ENCODE data around the gene HEPHL1. TPM values are rescaled to one million over a fixed set of nuclear protein-coding genes. Genes with fewer than 3 reads are reported as not detected.

HEPHL1 gene
- total RNA-seq, 2 experiments from 2014 or later, result not detected

DNA sequence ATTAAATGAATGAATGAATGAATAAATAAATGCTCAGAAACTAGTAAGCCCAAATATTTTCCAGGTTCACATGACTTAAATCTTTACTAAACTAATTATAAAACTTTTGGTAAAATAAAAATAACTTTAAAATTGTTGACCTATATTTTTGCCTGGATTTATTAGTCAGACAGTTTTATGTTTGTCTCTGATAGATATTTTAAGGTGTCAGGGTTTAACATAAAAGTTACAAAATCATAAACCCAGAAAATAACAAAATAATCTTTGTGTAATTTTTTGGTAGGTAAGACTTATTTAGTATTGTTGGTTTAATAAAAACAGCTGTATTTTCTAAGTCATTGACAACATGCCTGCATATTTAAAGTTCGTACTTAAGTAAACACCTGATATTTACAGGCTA, 27.4 kb upstream of the HEPHL1 start:
- Mint-ChIP-seq H3K4me3 (no peak overlapping the region), H3K27ac (no peak overlapping the region), H3K36me3 (ENCODE audit: low read depth) (no peaks in the 10 kb centered on the region), H3K27me3 (ENCODE audit: low read depth) (peaks cover 5% of the 10 kb centered on the region), H3K9me3 (peaks cover 18% of the 10 kb centered on the region), H3K4me1 (ENCODE audit: low read depth) (no peaks in the 10 kb centered on the region)
- CTCF ChIA-PET, result no interaction called here
- intact Hi-C loops (cut with micrococcal nuclease), result no loop called here
- no peak for DNase-seq

DNA sequence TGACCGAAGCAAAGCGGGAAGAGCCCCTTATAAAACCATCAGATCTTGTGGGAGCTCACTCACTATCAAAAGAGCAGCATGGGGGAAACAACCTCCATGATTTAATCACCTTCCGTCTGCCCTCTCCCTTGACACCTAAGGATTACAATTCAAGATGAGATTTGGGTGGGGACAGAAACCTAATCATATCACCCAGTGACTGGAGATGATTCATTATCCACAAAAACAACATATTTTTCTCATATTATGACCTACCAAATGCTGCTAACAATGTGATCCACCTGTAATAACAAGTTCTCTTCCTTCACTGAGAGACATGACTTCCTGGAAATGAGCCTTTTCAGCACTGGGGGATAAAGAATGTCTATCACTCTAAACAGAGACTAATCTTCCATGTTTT, 23.4 kb upstream of the HEPHL1 start:
- intact Hi-C loops (cut with micrococcal nuclease), result no loop called here
- CTCF ChIA-PET, result no interaction called here
- H3K27ac Mint-ChIP-seq, result no peak overlapping the region

DNA sequence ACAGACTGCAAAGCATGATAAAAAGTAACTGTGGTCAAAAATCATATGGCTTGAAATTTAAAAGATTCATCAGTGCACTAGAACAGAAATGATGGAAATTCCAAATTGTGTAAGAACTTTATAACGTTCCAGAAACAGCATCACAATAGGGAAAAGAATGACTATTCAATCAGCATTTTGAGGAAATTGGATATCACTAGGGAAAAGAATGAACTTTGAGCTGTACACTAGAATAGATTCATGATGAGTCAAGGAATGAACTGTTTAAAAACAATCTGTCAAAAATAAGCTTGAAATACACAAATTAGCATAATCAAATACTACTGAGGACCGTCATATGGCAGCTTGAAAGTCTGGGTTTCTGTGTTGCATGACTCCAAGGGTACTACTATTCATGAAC, 20.5 kb upstream of the HEPHL1 start:
- Mint-ChIP-seq H3K27me3 (ENCODE audit: low read depth) (peaks cover 3% of the 10 kb centered on the region), H3K27ac (no peak overlapping the region), H3K4me1 (ENCODE audit: low read depth) (no peaks in the 10 kb centered on the region), H3K4me3 (no peak overlapping the region), H3K36me3 (ENCODE audit: low read depth) (no peaks in the 10 kb centered on the region), H3K9me3 (peaks cover 6% of the 10 kb centered on the region)
- CTCF ChIA-PET, result no interaction called here
- intact Hi-C loops (cut with micrococcal nuclease), result no loop called here
- DNase-seq, result no peak

More for the DNA sequence above, 23.4 kb upstream of the HEPHL1 start:
- DNase-seq, result no peak
- no peak overlapping the region for H3K4me3 Mint-ChIP-seq
- no peaks in the 10 kb centered on the region for H3K4me1 Mint-ChIP-seq (ENCODE audit: low read depth)
- peaks cover 13% of the 10 kb centered on the region for H3K9me3 Mint-ChIP-seq
- H3K27me3 Mint-ChIP-seq (ENCODE audit: low read depth), result peaks cover 3% of the 10 kb centered on the region
- H3K36me3 Mint-ChIP-seq (ENCODE audit: low read depth), result no peaks in the 10 kb centered on the region

DNA sequence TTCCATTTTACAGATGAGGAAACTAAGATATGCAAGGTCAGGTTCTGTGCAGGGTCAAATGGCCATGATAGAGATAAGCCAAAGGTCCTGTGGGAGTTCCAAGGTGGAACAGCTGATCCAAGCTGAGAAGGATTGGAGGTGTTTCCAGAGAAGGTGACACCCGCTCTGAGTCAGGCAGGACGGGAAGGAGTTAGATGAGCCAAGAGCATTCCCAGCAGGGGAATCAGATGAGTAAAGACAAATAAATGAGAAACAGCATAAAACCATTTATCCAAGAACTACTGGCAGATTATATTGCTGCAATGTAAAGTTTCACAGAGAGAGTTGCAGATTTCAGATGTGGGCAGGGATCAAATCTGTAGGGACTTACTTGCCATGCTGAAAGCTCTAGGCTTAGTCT, 18.9 kb upstream of the HEPHL1 start:
- no peak for DNase-seq
- no peaks in the 10 kb centered on the region for H3K4me1 Mint-ChIP-seq (ENCODE audit: low read depth)
- intact Hi-C loops (cut with micrococcal nuclease), result no loop called here
- H3K9me3 Mint-ChIP-seq, result peaks cover 5% of the 10 kb centered on the region
- CTCF ChIA-PET, result no interaction called here
- no peak overlapping the region for H3K27ac Mint-ChIP-seq
- peaks cover 5% of the 10 kb centered on the region for H3K27me3 Mint-ChIP-seq (ENCODE audit: low read depth)
- H3K4me3 Mint-ChIP-seq, result no peak overlapping the region
- H3K36me3 Mint-ChIP-seq (ENCODE audit: low read depth), result no peaks in the 10 kb centered on the region

DNA sequence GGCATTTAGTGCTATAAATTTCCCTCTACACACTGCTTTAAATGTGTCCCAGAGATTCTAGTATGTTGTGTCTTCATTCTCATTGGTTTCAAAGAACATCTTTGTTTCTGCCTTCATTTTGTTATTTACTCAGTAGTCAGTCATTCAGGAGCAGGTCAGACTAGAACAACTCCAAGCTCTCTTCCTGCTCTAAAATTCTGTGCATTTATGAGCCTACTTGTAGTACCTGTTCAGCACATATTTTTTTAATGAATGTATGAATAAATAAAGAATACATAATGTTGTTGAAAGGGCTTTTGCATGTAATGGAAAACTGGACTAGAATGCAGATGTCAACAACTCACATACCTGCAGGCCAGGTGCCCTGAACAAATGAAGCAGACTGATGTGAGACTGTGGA, 13.7 kb upstream of the HEPHL1 start:
- intact Hi-C loops (cut with micrococcal nuclease), result no loop called here
- Mint-ChIP-seq H3K4me3 (no peak overlapping the region), H3K27me3 (ENCODE audit: low read depth) (peaks cover 15% of the 10 kb centered on the region), H3K36me3 (ENCODE audit: low read depth) (no peaks in the 10 kb centered on the region), H3K27ac (no peak overlapping the region), H3K9me3 (peaks cover 3% of the 10 kb centered on the region), H3K4me1 (ENCODE audit: low read depth) (no peaks in the 10 kb centered on the region)
- DNase-seq, result no peak
- CTCF ChIA-PET, result no interaction called here

DNA sequence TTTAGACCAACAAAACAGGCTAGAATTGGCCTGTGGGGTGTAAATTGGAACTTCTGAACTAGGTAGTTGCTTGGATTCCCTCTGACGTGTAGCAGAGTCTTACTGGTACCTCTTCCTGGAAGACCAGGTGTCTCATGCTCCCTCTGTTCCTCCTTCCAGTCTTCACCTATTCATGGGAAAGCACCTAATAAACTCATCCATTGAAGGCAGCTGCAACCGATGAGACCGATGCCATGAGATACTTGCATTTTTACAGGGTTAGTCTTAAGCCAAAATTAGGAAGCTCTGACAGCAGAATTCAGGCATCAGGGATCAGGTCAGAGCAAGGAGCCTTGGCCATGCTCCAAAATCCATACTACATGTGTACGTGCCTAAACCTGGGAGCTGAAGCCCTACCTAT, 13.2 kb upstream of the HEPHL1 start:
- CTCF ChIA-PET, result no interaction called here
- H3K4me3 Mint-ChIP-seq, result no peak overlapping the region
- H3K9me3 Mint-ChIP-seq, result peaks cover 3% of the 10 kb centered on the region
- H3K36me3 Mint-ChIP-seq (ENCODE audit: low read depth), result no peaks in the 10 kb centered on the region
- H3K4me1 Mint-ChIP-seq (ENCODE audit: low read depth), result no peaks in the 10 kb centered on the region
- peaks cover 15% of the 10 kb centered on the region for H3K27me3 Mint-ChIP-seq (ENCODE audit: low read depth)
- no peak for DNase-seq
- intact Hi-C loops (cut with micrococcal nuclease), result no loop called here
- H3K27ac Mint-ChIP-seq, result no peak overlapping the region

DNA sequence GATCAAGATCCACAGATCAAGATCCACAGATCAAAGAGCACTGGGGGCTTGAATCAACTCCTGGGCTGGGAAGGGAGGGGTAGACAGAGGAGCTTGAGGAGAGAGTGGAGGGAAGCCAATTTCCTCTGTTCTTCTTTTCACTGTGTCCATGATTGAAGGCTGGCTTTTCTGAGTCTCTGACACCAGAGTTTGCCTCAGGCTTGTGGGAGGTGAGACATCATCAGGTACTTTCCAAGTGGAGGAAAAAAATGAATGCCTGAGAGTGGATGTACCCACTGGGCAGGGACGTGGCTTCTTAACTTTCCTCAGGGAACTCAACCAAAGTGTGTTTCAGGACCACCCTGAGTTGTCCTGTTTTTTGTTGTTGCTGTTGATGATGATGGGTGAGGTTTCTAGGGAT, 11.0 kb upstream of the HEPHL1 start:
- DNase-seq, result no peak
- Mint-ChIP-seq H3K9me3 (peaks cover 2% of the 10 kb centered on the region), H3K36me3 (ENCODE audit: low read depth) (no peaks in the 10 kb centered on the region), H3K4me1 (ENCODE audit: low read depth) (no peaks in the 10 kb centered on the region), H3K27me3 (ENCODE audit: low read depth) (peaks cover 15% of the 10 kb centered on the region), H3K4me3 (no peak overlapping the region), H3K27ac (no peak overlapping the region)
- intact Hi-C loops (cut with micrococcal nuclease), result no loop called here
- CTCF ChIA-PET, result no interaction called here

DNA sequence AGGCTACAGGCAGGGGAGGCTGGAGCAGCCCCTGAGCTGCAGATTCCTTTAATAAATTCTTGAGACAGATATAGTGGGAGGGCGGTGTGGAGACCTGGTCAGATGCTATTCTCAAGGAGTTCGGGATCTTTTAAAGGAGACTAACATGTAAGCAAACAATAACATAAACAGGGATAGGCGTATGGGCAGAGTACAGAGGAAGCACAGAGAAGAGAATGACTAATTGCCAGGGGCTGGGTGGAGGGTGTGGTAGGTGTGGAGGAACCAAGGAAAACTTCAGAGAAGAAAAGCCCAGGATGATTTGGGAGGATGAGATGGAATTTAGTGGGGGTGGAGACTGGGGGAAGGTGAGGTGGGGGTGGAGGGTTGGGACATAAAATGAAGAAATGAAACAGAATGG, 9.7 kb upstream of the HEPHL1 start:
- H3K9me3 Mint-ChIP-seq, result peaks cover 2% of the 10 kb centered on the region
- intact Hi-C loops (cut with micrococcal nuclease), result no loop called here
- no peak overlapping the region for H3K27ac Mint-ChIP-seq
- H3K4me1 Mint-ChIP-seq (ENCODE audit: low read depth), result no peaks in the 10 kb centered on the region
- peaks cover 14% of the 10 kb centered on the region for H3K27me3 Mint-ChIP-seq (ENCODE audit: low read depth)
- H3K36me3 Mint-ChIP-seq (ENCODE audit: low read depth), result no peaks in the 10 kb centered on the region
- CTCF ChIA-PET, result no interaction called here
- DNase-seq, result no peak
- no peak overlapping the region for H3K4me3 Mint-ChIP-seq

DNA sequence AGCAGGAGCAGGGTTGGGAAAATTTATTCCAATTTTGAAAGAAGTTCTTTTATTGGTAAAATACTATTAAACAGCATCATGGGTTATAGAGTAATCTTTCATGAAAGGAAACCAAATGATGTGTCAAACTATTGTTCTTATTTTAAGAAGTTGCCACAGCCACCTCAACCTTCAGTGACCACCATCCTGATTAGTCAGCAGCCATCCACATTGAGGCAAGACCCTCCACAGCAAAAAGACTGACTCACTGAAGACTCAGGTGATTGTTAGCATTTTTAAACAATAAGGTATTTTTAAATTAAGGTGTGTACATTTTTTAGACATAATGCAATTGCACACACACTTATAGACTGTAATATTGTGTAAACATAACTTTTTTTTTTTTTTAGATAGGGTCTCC, 3.7 kb upstream of the HEPHL1 start:
- intact Hi-C loops (cut with micrococcal nuclease), result no loop called here
- H3K27ac Mint-ChIP-seq, result no peak overlapping the region
- peaks cover 2% of the 10 kb centered on the region for H3K9me3 Mint-ChIP-seq
- no peaks in the 10 kb centered on the region for H3K36me3 Mint-ChIP-seq (ENCODE audit: low read depth)
- CTCF ChIA-PET, result no interaction called here
- no peaks in the 10 kb centered on the region for H3K4me1 Mint-ChIP-seq (ENCODE audit: low read depth)
- H3K4me3 Mint-ChIP-seq, result no peak overlapping the region
- DNase-seq, result no peak
- H3K27me3 Mint-ChIP-seq (ENCODE audit: low read depth), result no peaks in the 10 kb centered on the region

DNA sequence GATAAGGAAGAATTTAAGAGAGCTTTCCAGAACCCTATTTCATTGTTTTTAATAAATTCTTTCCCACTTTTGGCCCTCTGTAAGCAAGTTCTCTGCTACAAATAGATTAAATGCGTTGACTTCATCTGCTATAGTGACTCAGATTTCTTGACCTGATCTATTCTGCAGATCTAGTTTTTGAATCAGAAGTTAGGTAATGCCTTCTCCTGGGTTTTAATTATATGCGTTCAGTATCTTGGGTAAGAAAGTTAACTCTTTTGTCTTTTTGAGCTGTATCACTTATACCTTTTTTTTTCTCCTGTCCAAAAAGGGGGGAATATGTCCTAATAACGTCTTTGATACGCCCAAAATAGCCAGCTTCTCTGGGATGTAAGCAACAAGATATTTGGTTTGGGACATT, 2.4 kb upstream of the HEPHL1 start:
- peaks cover 2% of the 10 kb centered on the region for H3K9me3 Mint-ChIP-seq
- no peak overlapping the region for H3K4me3 Mint-ChIP-seq
- no peak overlapping the region for H3K27ac Mint-ChIP-seq
- H3K4me1 Mint-ChIP-seq (ENCODE audit: low read depth), result no peaks in the 10 kb centered on the region
- H3K36me3 Mint-ChIP-seq (ENCODE audit: low read depth), result no peaks in the 10 kb centered on the region
- CTCF ChIA-PET, result interaction anchor here (0.7 kb wide), 1 partner anchor 294 kb away, joined by 4 read pairs; no protein-coding TSS in a partner anchor
- H3K27me3 Mint-ChIP-seq (ENCODE audit: low read depth), result peaks cover under 1% of the 10 kb centered on the region
- intact Hi-C loops (cut with micrococcal nuclease), result no loop called here
- DNase-seq, result no peak

DNA sequence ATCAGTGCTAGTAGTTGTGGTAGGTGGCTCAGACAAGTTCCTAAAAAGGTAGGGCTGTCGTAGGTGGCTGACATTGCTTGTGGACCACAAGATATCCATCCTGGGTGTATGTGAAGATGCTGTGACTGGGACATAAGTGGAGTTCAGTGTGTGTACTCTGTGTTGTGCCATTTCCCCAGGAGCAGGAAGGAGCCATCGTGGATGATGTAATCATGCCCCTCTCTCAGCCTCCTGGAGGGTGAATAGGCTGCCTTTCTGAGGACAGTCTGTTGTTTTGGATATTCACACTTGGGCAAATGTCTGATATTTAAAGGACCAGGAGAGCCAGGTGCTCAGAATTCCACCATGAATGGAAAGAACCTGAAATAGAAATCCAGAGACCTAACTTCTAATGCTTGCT, 2.7 kb downstream of the HEPHL1 start:
- H3K36me3 Mint-ChIP-seq (ENCODE audit: low read depth), result no peaks in the 10 kb centered on the region
- CTCF ChIA-PET, result no interaction called here
- H3K9me3 Mint-ChIP-seq, result no peaks in the 10 kb centered on the region
- DNase-seq, result no peak
- H3K27me3 Mint-ChIP-seq (ENCODE audit: low read depth), result peaks cover 5% of the 10 kb centered on the region
- intact Hi-C loops (cut with micrococcal nuclease), result no loop called here
- no peak overlapping the region for H3K27ac Mint-ChIP-seq
- no peak overlapping the region for H3K4me3 Mint-ChIP-seq
- no peaks in the 10 kb centered on the region for H3K4me1 Mint-ChIP-seq (ENCODE audit: low read depth)

DNA sequence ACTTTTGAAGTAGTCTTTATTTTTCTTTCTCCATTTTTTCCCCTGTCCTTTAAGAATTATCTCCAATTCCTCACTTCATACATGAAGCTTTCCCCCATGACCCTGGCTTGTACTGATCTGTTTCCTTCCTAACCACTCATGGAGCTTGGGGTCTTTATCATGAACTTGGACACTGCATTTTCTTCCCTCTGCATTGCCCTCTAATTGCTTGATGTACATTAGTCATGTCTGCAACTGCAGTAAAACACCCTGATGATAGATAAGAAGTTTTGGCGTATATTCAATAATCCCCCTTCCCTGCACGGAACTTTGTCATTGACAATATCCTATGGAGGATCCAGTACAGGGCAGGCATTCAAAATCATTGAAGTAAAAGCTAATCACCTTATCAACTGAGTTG, 3.4 kb downstream of the HEPHL1 start:
- H3K27ac Mint-ChIP-seq, result no peak overlapping the region
- peaks cover 5% of the 10 kb centered on the region for H3K27me3 Mint-ChIP-seq (ENCODE audit: low read depth)
- H3K4me3 Mint-ChIP-seq, result no peak overlapping the region
- intact Hi-C loops (cut with micrococcal nuclease), result no loop called here
- CTCF ChIA-PET, result no interaction called here
- DNase-seq, result no peak
- no peaks in the 10 kb centered on the region for H3K4me1 Mint-ChIP-seq (ENCODE audit: low read depth)
- no peaks in the 10 kb centered on the region for H3K9me3 Mint-ChIP-seq
- no peaks in the 10 kb centered on the region for H3K36me3 Mint-ChIP-seq (ENCODE audit: low read depth)

DNA sequence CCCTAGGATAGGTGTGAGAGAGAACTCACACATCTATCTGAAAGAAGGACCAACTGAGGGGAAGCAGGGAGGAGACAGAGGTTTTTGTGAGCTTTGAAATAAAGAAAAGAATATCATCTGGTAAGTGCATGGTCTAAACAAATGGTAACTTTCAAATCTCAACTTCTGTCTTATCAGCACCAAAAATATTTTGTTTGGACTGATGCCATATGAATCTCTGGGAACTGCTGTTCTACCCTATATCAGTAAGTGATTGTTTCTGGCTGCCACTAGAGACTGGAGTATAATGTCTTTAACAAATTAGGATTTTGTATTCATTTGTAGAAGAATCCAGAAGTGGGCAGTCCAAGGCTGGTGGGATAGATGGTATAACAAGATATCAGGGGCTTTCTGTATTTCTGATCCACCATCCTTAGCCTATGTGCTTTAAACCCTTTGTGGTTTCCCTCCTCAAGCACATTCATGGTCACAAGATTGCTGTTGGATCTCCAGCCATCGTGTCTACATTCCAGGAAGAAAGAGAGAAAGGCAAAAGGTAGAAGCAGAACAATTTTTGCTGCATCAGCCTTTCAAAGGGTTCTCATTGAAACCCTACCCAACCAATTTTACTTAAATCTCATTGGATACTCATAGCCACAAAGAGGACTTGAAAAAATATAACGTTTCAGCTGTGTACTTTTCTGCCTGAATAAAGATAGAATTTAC, 4.7 kb downstream of the HEPHL1 start:
- Mint-ChIP-seq H3K36me3 (ENCODE audit: low read depth) (no peaks in the 10 kb centered on the region), H3K4me3 (no peak overlapping the region), H3K4me1 (ENCODE audit: low read depth) (no peaks in the 10 kb centered on the region), H3K9me3 (no peaks in the 10 kb centered on the region), H3K27me3 (ENCODE audit: low read depth) (peaks cover 5% of the 10 kb centered on the region), H3K27ac (no peak overlapping the region)
- DNase-seq, result no peak
- intact Hi-C loops (cut with micrococcal nuclease), result no loop called here
- CTCF ChIA-PET, result no interaction called here

DNA sequence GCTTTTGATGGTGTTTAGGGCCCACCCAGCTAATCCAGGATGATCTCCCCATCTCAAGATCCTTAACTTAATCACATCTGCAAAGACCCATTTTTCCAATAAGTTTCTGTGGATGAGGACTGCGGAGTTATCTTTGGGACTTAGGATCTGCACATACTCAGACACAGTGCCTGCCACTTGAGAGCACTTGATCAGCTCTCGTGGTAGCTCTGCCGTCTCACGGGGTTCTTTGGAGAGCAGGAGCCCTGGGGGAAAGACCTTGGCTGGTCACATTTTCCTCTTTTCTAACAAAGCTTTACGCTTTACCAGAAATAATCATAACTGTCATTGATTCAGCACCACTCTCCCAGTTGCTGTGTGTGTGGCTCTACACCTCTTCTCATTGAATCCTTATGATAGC, 6.1 kb downstream of the HEPHL1 start:
- intact Hi-C loops (cut with micrococcal nuclease), result no loop called here
- Mint-ChIP-seq H3K36me3 (ENCODE audit: low read depth) (no peaks in the 10 kb centered on the region), H3K27me3 (ENCODE audit: low read depth) (peaks cover 6% of the 10 kb centered on the region), H3K4me3 (no peak overlapping the region), H3K9me3 (no peaks in the 10 kb centered on the region), H3K4me1 (ENCODE audit: low read depth) (no peaks in the 10 kb centered on the region), H3K27ac (no peak overlapping the region)
- CTCF ChIA-PET, result no interaction called here
- DNase-seq, result no peak
